ENCODE measurements around the gene PCNT.

PCNT gene

GRCh38 chr21:46409641-46410406 is 85.9 kb downstream of the PCNT start:
- no peak for DNase-seq (ENCODE audit: low spot score)

GRCh38 chr21:46410516-46410915 is 86.6 kb downstream of the PCNT start:
- DNase-seq (ENCODE audit: low spot score), result no peak

GRCh38 chr21:46411236-46411635 is 87.3 kb downstream of the PCNT start:
- no peak for DNase-seq (ENCODE audit: low spot score)

GRCh38 chr21:46411691-46412090 is 87.7 kb downstream of the PCNT start:
- DNase-seq (ENCODE audit: low spot score), result no peak

GRCh38 chr21:46412521-46413364 is 88.8 kb downstream of the PCNT start:
- no peak for DNase-seq (ENCODE audit: low spot score)

- no peak for DNase-seq (ENCODE audit: low spot score)
Measured at GRCh38 chr21:46413365-46413696, 89.4 kb downstream of the PCNT start.

- no peak for DNase-seq (ENCODE audit: low spot score)
Measured at GRCh38 chr21:46414965-46415275, 91.0 kb downstream of the PCNT start.

- no peak for DNase-seq (ENCODE audit: low spot score)
Measured at GRCh38 chr21:46416551-46416950, 92.6 kb downstream of the PCNT start.

GRCh38 chr21:46418265-46418946 is 94.5 kb downstream of the PCNT start:
- DNase-seq (ENCODE audit: low spot score), result no peak

- DNase-seq (ENCODE audit: low spot score), result no peak
Measured at GRCh38 chr21:46420241-46421190, 96.6 kb downstream of the PCNT start.

GRCh38 chr21:46421191-46421750 is 97.3 kb downstream of the PCNT start:
- DNase-seq (ENCODE audit: low spot score), result no peak

GRCh38 chr21:46421756-46422555 is 98.0 kb downstream of the PCNT start:
- DNase-seq (ENCODE audit: low spot score), result no peak

GRCh38 chr21:46422636-46423241 is 98.8 kb downstream of the PCNT start:
- no peak for DNase-seq (ENCODE audit: low spot score)

- no peak for DNase-seq (ENCODE audit: low spot score)
Measured at GRCh38 chr21:46423546-46424038, 99.6 kb downstream of the PCNT start.

GRCh38 chr21:46424039-46424591 is 100.2 kb downstream of the PCNT start:
- no peak for DNase-seq (ENCODE audit: low spot score)

- DNase-seq (ENCODE audit: low spot score), result no peak
Measured at GRCh38 chr21:46424621-46425020, 100.7 kb downstream of the PCNT start.

- no peak for DNase-seq (ENCODE audit: low spot score)
Measured at GRCh38 chr21:46425041-46425440, 101.1 kb downstream of the PCNT start.

GRCh38 chr21:46425571-46425970 is 101.6 kb downstream of the PCNT start:
- no peak for DNase-seq (ENCODE audit: low spot score)

- DNase-seq (ENCODE audit: low spot score), result no peak
Measured at GRCh38 chr21:46426313-46427046, 102.5 kb downstream of the PCNT start.
